SH-SY5Y (cell line): ENCODE data around the gene FAIM2.

Experiments used
- GATA2 ChIP-seq: IDR thresholded peaks from 2 replicates; pipeline ENCODE4 v1.6.1; 2011; ENCODE audit warnings: mild to moderate bottlenecking, low read depth, low read length
- GATA3 ChIP-seq: IDR thresholded peaks from 2 replicates; pipeline ENCODE4 v1.6.1; 2011; ENCODE audit warnings: low read depth, mild to moderate bottlenecking, low read length, moderate library complexity

- TF ChIP-seq GATA2 (no peak), GATA3 (no peak)
Measured at GRCh38 chr12:49904601-49905000, 901 bp upstream of the FAIM2 start.
